K562 (cell line): Measurements from ENCODE around the gene SLC16A5. TPM values are rescaled to one million over a fixed set of nuclear protein-coding genes. Genes with fewer than 3 reads are reported as not detected.
A peak's percentile ranks its signal among the peaks of the same experiment; 100 is the strongest.

Source experiments
- ATF1 ChIP-seq, 2 experiments: fragments of 450-650 bp in 1 of 2; IDR thresholded peaks; 2 replicates each; pipeline ENCODE4 v1.6.1; 2016; ENCODE audit warnings: missing compliant biosample characterization in 1 of 2, missing genetic modification characterization in 1 of 2
- ATF7 ChIP-seq: fragments of 450-650 bp; IDR thresholded peaks from 2 replicates; pipeline ENCODE4 v1.7.1; 2014; ENCODE audit warnings: mild to moderate bottlenecking, moderate library complexity
- CXXC5 ChIP-seq: fragments of 250-450 bp; sonication (Bioruptor Pico); IDR thresholded peaks from 2 replicates; pipeline ENCODE4 v1.8.0; 2022; ENCODE audit warnings: inconsistent platforms, mild to moderate bottlenecking, moderate library complexity
- DACH1 ChIP-seq: fragments of 450-650 bp; IDR thresholded peaks from 2 replicates; pipeline ENCODE4 v1.6.1; 2018; ENCODE audit not compliant: partially characterized antibody
- EHMT2 ChIP-seq: fragments of 450-650 bp; IDR thresholded peaks from 2 replicates; pipeline ENCODE4 v1.6.1; 2018; ENCODE audit warnings: antibody characterized with exemption
- EZH2 ChIP-seq: IDR thresholded peaks from 2 replicates; pipeline ENCODE4 v1.6.1; 2012; ENCODE audit warnings: low read depth, mild to moderate bottlenecking, inconsistent platforms, low read length, borderline replicate concordance
- GTF2E2 ChIP-seq: fragments of 200-800 bp; sonication (Bioruptor generic); IDR thresholded peaks from 2 replicates; pipeline ENCODE4 v1.6.1; 2016; ENCODE audit warnings: missing genetic modification characterization, missing compliant biosample characterization
- HNRNPUL1 ChIP-seq: fragments of 200-400 bp; formaldehyde crosslinking; IDR thresholded peaks from 2 replicates; pipeline ENCODE4 v1.6.1; 2017; ENCODE audit warnings: low read length
- MAFF ChIP-seq: IDR thresholded peaks from 2 replicates; pipeline ENCODE4 v1.6.1; 2012; ENCODE audit warnings: low read length, improper control_type of control experiment
- MCM2 ChIP-seq: fragments of 450-650 bp; IDR thresholded peaks from 2 replicates; pipeline ENCODE4 v1.6.1; 2017; ENCODE audit warnings: low read depth, mild to moderate bottlenecking
- MECOM ChIP-seq: fragments of 250-450 bp; sonication (Bioruptor Pico); IDR thresholded peaks from 2 replicates; pipeline ENCODE4 v1.8.0; 2022; ENCODE audit warnings: inconsistent platforms
- PRMT5 ChIP-seq: sonication (generic); formaldehyde crosslinking; IDR thresholded peaks from 2 replicates; pipeline ENCODE4 v1.5.0; 2020; ENCODE audit warnings: missing genetic modification reagents
- RBM25 ChIP-seq: fragments of 200-400 bp; formaldehyde crosslinking; IDR thresholded peaks from 2 replicates; pipeline ENCODE4 v1.6.1; 2018; ENCODE audit warnings: low read length, low read depth, moderate library complexity; ENCODE audit not compliant: severe bottlenecking
- RFX5 ChIP-seq: IDR thresholded peaks from 2 replicates; pipeline ENCODE4 v1.6.1; 2011; ENCODE audit warnings: low read depth, mild to moderate bottlenecking, improper control_type of control experiment, low read length
- SIN3B ChIP-seq: fragments of 450-650 bp; IDR thresholded peaks from 2 replicates; pipeline ENCODE4 v1.6.1; 2017; ENCODE audit warnings: low read depth, mild to moderate bottlenecking, moderate library complexity
- SMC3 ChIP-seq: conservative IDR thresholded peaks from 2 replicates; pipeline ENCODE4 v1.6.1; 2011; ENCODE audit warnings: low read depth, low read length, improper control_type of control experiment; ENCODE audit not compliant: insufficient read depth
- SRSF3 ChIP-seq: fragments of 200-400 bp; formaldehyde crosslinking; IDR thresholded peaks from 2 replicates; pipeline ENCODE4 v1.6.1; 2016; ENCODE audit warnings: mild to moderate bottlenecking, low read length, moderate library complexity; ENCODE audit not compliant: insufficient read depth
- STAT5A ChIP-seq: IDR thresholded peaks from 2 replicates; pipeline ENCODE4 v1.6.1; 2012; ENCODE audit warnings: low read length, inconsistent platforms, borderline replicate concordance
- ZBTB12 ChIP-seq: fragments of 250-450 bp; sonication (Bioruptor Pico); IDR thresholded peaks from 2 replicates; pipeline ENCODE4 v1.4.0; 2020
- polyA plus RNA-seq, 8 experiments: library from polyadenylated mRNA; depleted of rRNA in 4 of 8; stranded (reverse) in 5 of 8; unstranded in 3 of 8; fragments of >200 nt; fragmentation: Nextera tagmentation in 2 of 8; fragmentation: Illumina TruSeq in 1 of 8; extraction: Ambion mirVana in 2 of 8; extraction: Trizol in 1 of 8; gene quantifications; 2 replicates each; pipeline versions ENCODE4 v1.2.1 to v1.2.3, GENCODE V29; 2011 to 2014; ENCODE audit warnings: inconsistent platforms in 1 of 8, missing spikeins in 1 of 8
- total RNA-seq, 7 experiments: library from RNA; depleted of rRNA in 6 of 7; stranded (reverse); fragments of >200 nt in 6 of 7; fragmentation: Illumina TruSeq in 2 of 7; extraction: Trizol in 2 of 7; gene quantifications; 2 replicates each; pipeline versions ENCODE4 v1.2.1 to v1.2.3, GENCODE V29; 2011 to 2021; ENCODE audit warnings: low replicate concordance in 1 of 7
- TF ChIP-seq, protein P1 (sequence below), 2 experiments: fragments of 200-800 bp in 1 of 2; sonication (Bioruptor generic) in 1 of 2; sonication (generic) in 1 of 2; formaldehyde crosslinking in 1 of 2; IDR thresholded peaks in 1 of 2; conservative IDR thresholded peaks in 1 of 2; 2 replicates each; pipeline versions ENCODE4 v1.5.0 to v1.6.1; 2016 to 2020; ENCODE audit warnings: missing compliant biosample characterization in 1 of 2, missing genetic modification characterization in 1 of 2, missing genetic modification reagents in 1 of 2

The SLC16A5 gene
- total and polyA plus RNA-seq, 9 of the 15 experiments (the other 6 are each of a cell fraction or from before 2014, with no cell fraction given) = 0.06 to 2.6 (median 0.91) TPM

DNA sequence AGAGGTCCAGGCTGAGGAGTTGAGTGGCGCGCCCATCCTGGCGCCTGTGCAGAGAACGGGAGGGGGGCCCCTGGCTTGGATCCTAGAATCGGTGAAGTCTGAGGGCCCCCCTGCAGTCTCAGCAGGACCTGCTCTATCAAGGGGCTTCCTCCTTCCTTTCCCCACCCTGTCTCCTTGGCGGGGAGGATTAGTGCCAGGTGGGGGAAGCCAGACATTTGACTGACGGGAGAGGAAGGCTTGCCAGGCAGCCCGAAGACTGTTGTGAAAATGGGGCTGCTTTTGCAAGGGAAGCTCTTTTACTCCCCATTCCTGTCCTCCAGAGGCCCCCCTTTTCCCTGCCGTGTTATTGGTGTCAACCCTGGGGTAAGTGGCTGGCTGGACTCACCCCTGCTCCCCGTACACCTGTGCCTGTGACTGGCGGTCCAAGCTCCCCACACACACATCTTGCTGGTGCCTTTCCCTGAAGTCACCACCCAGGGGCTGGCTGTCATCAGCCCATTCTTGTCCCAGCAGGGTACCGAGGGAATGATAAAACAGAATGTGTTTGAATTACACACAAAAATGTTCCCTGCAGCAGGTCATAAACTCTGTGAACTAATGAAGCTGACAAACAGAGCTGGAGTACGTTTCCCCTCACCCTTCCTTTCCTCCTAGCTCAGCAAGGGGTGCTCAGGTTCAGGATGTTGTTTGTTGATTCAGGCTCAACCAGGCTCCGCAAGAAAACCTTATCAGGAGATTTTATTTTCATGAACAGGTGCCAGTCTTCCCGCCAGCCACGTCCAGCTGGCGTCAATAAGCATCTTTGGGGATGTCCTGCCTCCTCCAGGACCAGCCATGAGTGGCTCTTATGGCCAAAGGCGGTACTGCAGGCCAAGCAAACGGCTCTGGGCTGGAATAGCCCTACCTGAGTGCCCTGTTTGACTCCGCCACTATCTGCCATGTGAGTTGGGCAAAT, 17.6 kb downstream of the SLC16A5 start (continued):
- no peak for TF ChIP-seq MCM2
- no peak for TF ChIP-seq ATF1 (CRISPR knock-in tag; IDR thresholded peaks at IDR 0.05)
- TF ChIP-seq ATF1 (tag; IDR thresholded peaks at IDR 0.05) = no peak
- TF ChIP-seq ATF7 = no peak
- TF ChIP-seq RFX5 = no peak
- TF ChIP-seq DACH1 = no peak
- TF ChIP-seq, protein P1, sequence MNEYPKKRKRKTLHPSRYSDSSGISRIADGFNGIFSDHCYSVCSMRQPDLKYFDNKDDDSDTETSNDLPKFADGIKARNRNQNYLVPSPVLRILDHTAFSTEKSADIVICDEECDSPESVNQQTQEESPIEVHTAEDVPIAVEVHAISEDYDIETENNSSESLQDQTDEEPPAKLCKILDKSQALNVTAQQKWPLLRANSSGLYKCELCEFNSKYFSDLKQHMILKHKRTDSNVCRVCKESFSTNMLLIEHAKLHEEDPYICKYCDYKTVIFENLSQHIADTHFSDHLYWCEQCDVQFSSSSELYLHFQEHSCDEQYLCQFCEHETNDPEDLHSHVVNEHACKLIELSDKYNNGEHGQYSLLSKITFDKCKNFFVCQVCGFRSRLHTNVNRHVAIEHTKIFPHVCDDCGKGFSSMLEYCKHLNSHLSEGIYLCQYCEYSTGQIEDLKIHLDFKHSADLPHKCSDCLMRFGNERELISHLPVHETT (CRISPR knock-in tag; conservative IDR thresholded peaks at IDR 0.05 in 1 of 2, IDR thresholded peaks at IDR 0.05 in 1 of 2) = no peak
- TF ChIP-seq ZBTB12 (CRISPR knock-in tag) = no peak
- no peak for TF ChIP-seq SIN3B
- TF ChIP-seq RBM25 = no peak
- TF ChIP-seq CXXC5 (CRISPR knock-in tag) = 0 out of 2 replicates have a peak, but pooled peaks have one; percentile 20
- TF ChIP-seq EHMT2 = no peak
- no peak for TF ChIP-seq EZH2
- TF ChIP-seq STAT5A = no peak
- 0 out of 2 replicates have a peak, but pooled peaks have one; percentile 22 for TF ChIP-seq SMC3
- no peak for TF ChIP-seq SRSF3
- TF ChIP-seq MAFF = no peak
- no peak for TF ChIP-seq MECOM (CRISPR knock-in tag)
- TF ChIP-seq HNRNPUL1 = no peak
- no peak for TF ChIP-seq PRMT5 (CRISPR knock-in tag)
- TF ChIP-seq GTF2E2 (tag) = no peak
